AG04450 (cell line): ENCODE data around the gene TAF11L14. TPM values are rescaled to one million over a fixed set of nuclear protein-coding genes. Genes with fewer than 3 reads are reported as not detected.

Experiments used
- CTCF ChIA-PET: fragments of 300-600, 350-600 bp; formaldehyde crosslinking; extraction: SDS; loops from one replicate; lab custom pipeline; 2022; ENCODE audit warnings: antibody characterized with exemption, inconsistent platforms; lab: Charles Lee
- POLR2A ChIA-PET: fragments of 350-600 bp; formaldehyde crosslinking; extraction: SDS; loops from one replicate; lab custom pipeline; 2021; ENCODE audit warnings: antibody characterized with exemption, inconsistent platforms; lab: Yijun Ruan, JAX
- DNase-seq: peaks from one replicate; pipeline ENCODE4 v3.0.0-alpha.2; 2011; ENCODE audit warnings: low read depth, low spot score
- H3K27ac ChIP-seq: one replicate; pipeline ENCODE4 v1.5.1; 2012; ENCODE audit warnings: low read depth, low read length, control low read depth
- H3K27me3 ChIP-seq: one replicate; pipeline ENCODE4 v1.6.0; 2012; ENCODE audit warnings: low read length; ENCODE audit not compliant: control insufficient read depth, insufficient read depth
- H3K4me3 ChIP-seq: 2 replicates; pipeline ENCODE4 v1.5.1; 2011; ENCODE audit warnings: mild to moderate bottlenecking, low read depth, low read length, control low read depth
- H3K9me3 ChIP-seq: 2 replicates; pipeline ENCODE4 v1.5.1; 2012; ENCODE audit warnings: low read length; ENCODE audit not compliant: control insufficient read depth, insufficient read depth
- CTCF ChIP-seq: IDR thresholded peaks from 2 replicates; pipeline ENCODE4 v1.5.1; 2011; ENCODE audit warnings: low read depth, low read length, control low read depth, inconsistent platforms
- polyA plus RNA-seq: library from polyadenylated mRNA; depleted of rRNA; stranded (reverse); fragments of >200 nt; gene quantifications from 2 replicates; pipeline ENCODE4 v1.2.3, GENCODE V29; 2011

TAF11L14 gene
- polyA plus RNA-seq, 1 experiment, result not detected

- no peak overlapping the region for H3K27ac ChIP-seq
- DNase-seq, result no peak
- POLR2A ChIA-PET, result no interaction called here
- H3K9me3 ChIP-seq, result peaks cover 15% of the 10 kb centered on the region
- no peaks in the 10 kb centered on the region for H3K27me3 ChIP-seq
- no peak overlapping the region for H3K4me3 ChIP-seq
- TF ChIP-seq CTCF, result no peak
- CTCF ChIA-PET, result no interaction called here
These were observed 21.7 kb downstream of the TAF11L14 start for GRCh38 chr5:17655921-17656320.

DNA sequence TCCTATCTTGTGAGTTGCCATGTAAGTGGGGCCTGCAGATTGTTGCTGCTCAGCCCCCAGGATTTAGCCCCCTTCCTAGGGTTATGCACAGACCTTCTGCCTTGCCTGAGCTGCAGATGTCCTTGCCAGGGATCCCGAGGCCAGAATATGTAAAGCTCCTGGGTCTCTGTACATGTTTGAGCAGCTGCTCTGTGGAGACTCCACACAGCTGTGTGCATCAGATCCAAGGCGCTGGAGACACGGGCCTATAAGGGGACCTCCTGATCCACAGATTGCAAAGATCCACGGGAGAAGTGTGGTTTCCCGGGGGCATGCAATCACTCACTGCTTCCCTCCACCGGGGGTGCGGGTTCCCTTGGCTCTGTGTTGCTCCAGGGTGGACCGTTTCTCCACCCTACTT is 28.9 kb downstream of the TAF11L14 start:
- Histone ChIP-seq H3K4me3 (no peak overlapping the region), H3K27me3 (no peaks in the 10 kb centered on the region), H3K27ac (no peak overlapping the region), H3K9me3 (peaks cover 14% of the 10 kb centered on the region)
- no peak for TF ChIP-seq CTCF
- CTCF ChIA-PET, result no interaction called here
- DNase-seq, result no peak
- POLR2A ChIA-PET, result no interaction called here

DNA sequence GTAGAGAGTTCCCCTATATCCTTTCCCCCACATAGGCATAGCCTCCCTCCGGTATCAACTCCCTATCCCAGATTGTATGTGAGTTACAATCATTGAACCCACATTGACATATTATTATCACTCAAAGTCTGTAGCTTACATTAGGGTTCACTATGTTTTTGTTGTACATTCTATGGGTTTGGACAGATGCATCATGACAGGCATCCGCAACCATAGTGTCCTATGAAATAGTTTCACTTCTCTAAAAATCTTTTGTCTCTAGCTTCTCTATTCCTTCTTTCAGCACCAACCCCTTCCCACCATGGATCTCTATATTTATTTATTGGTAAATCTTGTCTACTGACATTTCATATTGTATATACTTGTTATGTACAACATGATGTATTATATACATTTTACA is 31.6 kb downstream of the TAF11L14 start:
- H3K27ac ChIP-seq, result no peak overlapping the region
- no peaks in the 10 kb centered on the region for H3K27me3 ChIP-seq
- peaks cover 23% of the 10 kb centered on the region for H3K9me3 ChIP-seq
- H3K4me3 ChIP-seq, result no peak overlapping the region
- ChIA-PET POLR2A (no interaction called here), CTCF (no interaction called here)
- no peak for DNase-seq
- TF ChIP-seq CTCF, result no peak

DNA sequence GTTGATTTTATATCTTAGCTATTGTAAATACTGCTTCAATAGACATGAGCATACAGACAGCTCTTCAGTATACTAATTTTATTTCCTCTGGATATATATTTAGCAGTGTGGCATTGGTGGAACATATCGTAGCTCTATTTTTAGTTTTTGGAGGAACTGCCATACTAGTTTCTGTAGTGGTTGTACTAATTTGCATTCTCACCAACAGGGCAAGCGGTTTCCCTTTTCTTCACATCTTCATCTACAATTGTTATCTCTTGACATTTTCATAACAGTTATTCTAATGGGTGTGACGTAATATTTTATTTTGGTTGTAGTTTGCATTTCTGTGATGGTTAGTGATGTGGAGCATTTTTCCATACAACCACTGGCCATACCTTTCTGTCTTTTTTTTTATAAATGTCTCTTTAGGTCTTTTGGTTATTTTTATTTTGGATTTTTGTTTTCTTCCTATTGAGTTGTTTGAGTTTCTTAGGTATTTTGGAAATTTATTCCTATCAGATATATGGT is 32.5 kb downstream of the TAF11L14 start:
- ChIA-PET POLR2A (no interaction called here), CTCF (no interaction called here)
- TF ChIP-seq CTCF, result no peak

GRCh38 chr5:17670353-17670752 is 36.1 kb downstream of the TAF11L14 start:
- POLR2A ChIA-PET, result no interaction called here
- H3K27me3 ChIP-seq, result no peaks in the 10 kb centered on the region
- TF ChIP-seq CTCF, result no peak
- DNase-seq, result no peak
- H3K4me3 ChIP-seq, result no peak overlapping the region
- CTCF ChIA-PET, result no interaction called here
- H3K9me3 ChIP-seq, result peaks cover 11% of the 10 kb centered on the region
- no peak overlapping the region for H3K27ac ChIP-seq

More for the DNA sequence above, 32.5 kb downstream of the TAF11L14 start:
- Histone ChIP-seq H3K27ac (no peak overlapping the region), H3K27me3 (no peaks in the 10 kb centered on the region), H3K4me3 (no peak overlapping the region), H3K9me3 (peaks cover 25% of the 10 kb centered on the region)
- DNase-seq, result no peak
